Measurements from ENCODE around the gene SPIRE2.
A peak's percentile ranks its signal among the peaks of the same experiment; 100 is the strongest.
"Not testable (repeated sequence)": the region's sequence is repeated elsewhere in the genome, so short reads cannot be mapped to it uniquely, and the experiment has no call there.

The SPIRE2 gene

GRCh38 chr16:89828199-89828869 lies at the start of gene SPIRE2:
Gene SPIRE2 (plus strand): TSS chr16:89828475. CDS start chr16:89828551, 76 bp downstream.
- peak; percentile 73 for DNase-seq

GRCh38 chr16:89779231-89779908 lies 48.9 kb upstream of the SPIRE2 start:
- DNase-seq: no peak

GRCh38 chr16:89779909-89780305 lies 48.4 kb upstream of the SPIRE2 start:
- no peak for DNase-seq

- DNase-seq: no peak
These were observed 45.8 kb upstream of the SPIRE2 start for GRCh38 chr16:89782489-89782888.

- DNase-seq: not testable (repeated sequence)
These were observed 44.3 kb upstream of the SPIRE2 start for GRCh38 chr16:89783952-89784351.

GRCh38 chr16:89784406-89784805 lies 43.9 kb upstream of the SPIRE2 start:
- no peak for DNase-seq

GRCh38 chr16:89785523-89786155 lies 42.6 kb upstream of the SPIRE2 start:
- no peak for DNase-seq

- DNase-seq: no peak
These were observed 41.6 kb upstream of the SPIRE2 start for GRCh38 chr16:89786474-89787364.

- no peak for DNase-seq
These were observed 40.9 kb upstream of the SPIRE2 start for GRCh38 chr16:89787365-89787805.

- DNase-seq: no peak
These were observed 36.8 kb upstream of the SPIRE2 start for GRCh38 chr16:89791278-89791995.

- not testable (repeated sequence) for DNase-seq
These were observed 35.2 kb upstream of the SPIRE2 start for GRCh38 chr16:89793092-89793491.

GRCh38 chr16:89793955-89794354 lies 34.3 kb upstream of the SPIRE2 start:
- no peak for DNase-seq

GRCh38 chr16:89795676-89796075 lies 32.6 kb upstream of the SPIRE2 start:
- no peak for DNase-seq

GRCh38 chr16:89796104-89796503 lies 32.2 kb upstream of the SPIRE2 start:
- DNase-seq: no peak

GRCh38 chr16:89798126-89798525 lies 30.1 kb upstream of the SPIRE2 start:
- no peak for DNase-seq

- no peak for DNase-seq
These were observed 29.4 kb upstream of the SPIRE2 start for GRCh38 chr16:89798832-89799370.

GRCh38 chr16:89801800-89802199 lies 26.5 kb upstream of the SPIRE2 start:
- DNase-seq: peak; percentile 87

GRCh38 chr16:89805136-89805905 lies 23.0 kb upstream of the SPIRE2 start:
- peak; percentile 62 for DNase-seq

- not testable (repeated sequence) for DNase-seq
These were observed 21.6 kb upstream of the SPIRE2 start for GRCh38 chr16:89806589-89807193.

- no peak for DNase-seq
These were observed 19.8 kb upstream of the SPIRE2 start for GRCh38 chr16:89808475-89808874.

- DNase-seq: no peak
These were observed 17.0 kb upstream of the SPIRE2 start for GRCh38 chr16:89811321-89811720.
